ENCODE data around the gene TREML4.

GRCh38 chr6:41189967-41190366 is 38.2 kb upstream of the TREML4 start:
- no peak for TF ChIP-seq EZH2 (IDR thresholded peaks at IDR 0.05; ENCODE audit: borderline replicate concordance, insufficient read depth, low read length, poor library complexity, severe bottlenecking)
- no peak for TF ChIP-seq EP300 (conservative IDR thresholded peaks at IDR 0.05; ENCODE audit: poor library complexity, severe bottlenecking)
- no peak for TF ChIP-seq SMC3 (conservative IDR thresholded peaks at IDR 0.05; ENCODE audit: poor library complexity)
- no peak for TF ChIP-seq POLR2AphosphoS5 (IDR thresholded peaks at IDR 0.05)
